ENCODE measurements around the gene ARHGAP33. TPM values are rescaled to one million over a fixed set of nuclear protein-coding genes. Genes with fewer than 3 reads are reported as not detected.

The ARHGAP33 gene
- total and polyA plus RNA-seq, 10 of the 15 experiments (the other 5 are each of a cell fraction or from before 2014, with no cell fraction given): 0.05 to 22.9 (median 2.3) TPM; not detected in 1

DNA sequence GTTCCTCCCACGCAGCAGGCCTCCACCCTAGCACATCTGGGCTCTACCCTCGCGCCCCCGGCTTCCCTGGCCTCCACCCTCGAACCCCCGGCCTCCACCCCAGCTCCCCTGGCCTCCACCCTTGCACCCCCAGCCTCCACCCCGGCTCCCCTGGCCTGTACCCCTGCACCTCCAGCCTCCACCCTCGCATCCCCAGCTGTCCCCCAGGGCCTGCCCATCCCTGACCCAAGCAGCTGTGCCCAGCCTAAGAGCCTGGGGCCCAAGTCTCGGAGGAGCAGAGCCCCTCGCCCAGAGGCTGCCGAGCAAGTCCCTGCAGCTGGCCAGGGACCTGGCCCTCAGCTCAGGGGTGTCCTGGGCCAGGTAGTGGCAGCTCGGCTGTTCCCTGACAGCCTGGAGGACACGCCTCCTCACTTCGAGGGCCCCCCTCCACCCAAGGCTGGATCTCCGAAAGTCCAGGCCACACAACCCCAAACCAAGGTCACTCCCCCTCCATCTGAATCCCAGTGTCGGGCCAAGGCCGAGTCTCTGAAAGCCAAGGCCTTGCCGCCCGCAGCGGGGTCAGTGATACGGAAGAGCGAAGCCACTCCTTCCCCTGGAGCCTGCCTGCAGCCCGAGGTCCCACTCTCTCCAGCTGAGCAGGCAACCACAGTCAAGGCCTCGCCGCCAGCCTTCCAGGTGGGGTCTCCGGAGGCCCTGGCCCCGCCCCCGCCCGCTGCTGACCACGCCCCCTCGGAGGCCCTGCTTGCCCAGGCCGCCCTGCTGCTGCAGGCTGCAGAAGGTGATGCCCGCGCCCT is 7.9 kb upstream of the ARHGAP33 start:
- Histone ChIP-seq H3K9ac (ENCODE audit: control insufficient read depth, insufficient read depth, low read length) (no peak overlapping the region), H3K4me1 (ENCODE audit: control insufficient read depth, insufficient read depth, low read length) (no peaks in the 10 kb centered on the region), H3K79me2 (ENCODE audit: control insufficient read depth, insufficient read depth, low read length) (no peaks in the 10 kb centered on the region), H3K4me3 (no peak overlapping the region), H3K4me2 (ENCODE audit: control insufficient read depth, insufficient read depth) (no peak overlapping the region), H4K20me1 (ENCODE audit: control insufficient read depth, insufficient read depth) (no peaks in the 10 kb centered on the region), H3K27me3 (replicated peaks in 1 of 2; ENCODE audit: control insufficient read depth in 2 of 2, insufficient read depth in 2 of 2, low read length in 1 of 2) (no peaks in the 10 kb centered on the region), H2AFZ (ENCODE audit: control insufficient read depth, low read depth, low read length) (no peak overlapping the region), H3K36me3 (ENCODE audit: control insufficient read depth in 2 of 2, insufficient read depth in 2 of 2, low read length in 1 of 2) (peaks cover 0 to 6% of the 10 kb centered on the region in 2 experiments; a peak in 2 of 4 replicates), H3K9me3 (replicated peaks; ENCODE audit: control insufficient read depth, insufficient read depth, low read length) (no peaks in the 10 kb centered on the region), H3K27ac (ENCODE audit: control insufficient read depth, insufficient read depth) (no peak overlapping the region)
- no peak for TF ChIP-seq ETV6 (conservative IDR thresholded peaks at IDR 0.05 in 1 of 2, IDR thresholded peaks at IDR 0.05 in 1 of 2; ENCODE audit: borderline replicate concordance in 1 of 2, low read depth in 1 of 2)
- no peak for TF ChIP-seq CREB1 (IDR thresholded peaks at IDR 0.05; ENCODE audit: low read depth)
- TF ChIP-seq, protein P1, sequence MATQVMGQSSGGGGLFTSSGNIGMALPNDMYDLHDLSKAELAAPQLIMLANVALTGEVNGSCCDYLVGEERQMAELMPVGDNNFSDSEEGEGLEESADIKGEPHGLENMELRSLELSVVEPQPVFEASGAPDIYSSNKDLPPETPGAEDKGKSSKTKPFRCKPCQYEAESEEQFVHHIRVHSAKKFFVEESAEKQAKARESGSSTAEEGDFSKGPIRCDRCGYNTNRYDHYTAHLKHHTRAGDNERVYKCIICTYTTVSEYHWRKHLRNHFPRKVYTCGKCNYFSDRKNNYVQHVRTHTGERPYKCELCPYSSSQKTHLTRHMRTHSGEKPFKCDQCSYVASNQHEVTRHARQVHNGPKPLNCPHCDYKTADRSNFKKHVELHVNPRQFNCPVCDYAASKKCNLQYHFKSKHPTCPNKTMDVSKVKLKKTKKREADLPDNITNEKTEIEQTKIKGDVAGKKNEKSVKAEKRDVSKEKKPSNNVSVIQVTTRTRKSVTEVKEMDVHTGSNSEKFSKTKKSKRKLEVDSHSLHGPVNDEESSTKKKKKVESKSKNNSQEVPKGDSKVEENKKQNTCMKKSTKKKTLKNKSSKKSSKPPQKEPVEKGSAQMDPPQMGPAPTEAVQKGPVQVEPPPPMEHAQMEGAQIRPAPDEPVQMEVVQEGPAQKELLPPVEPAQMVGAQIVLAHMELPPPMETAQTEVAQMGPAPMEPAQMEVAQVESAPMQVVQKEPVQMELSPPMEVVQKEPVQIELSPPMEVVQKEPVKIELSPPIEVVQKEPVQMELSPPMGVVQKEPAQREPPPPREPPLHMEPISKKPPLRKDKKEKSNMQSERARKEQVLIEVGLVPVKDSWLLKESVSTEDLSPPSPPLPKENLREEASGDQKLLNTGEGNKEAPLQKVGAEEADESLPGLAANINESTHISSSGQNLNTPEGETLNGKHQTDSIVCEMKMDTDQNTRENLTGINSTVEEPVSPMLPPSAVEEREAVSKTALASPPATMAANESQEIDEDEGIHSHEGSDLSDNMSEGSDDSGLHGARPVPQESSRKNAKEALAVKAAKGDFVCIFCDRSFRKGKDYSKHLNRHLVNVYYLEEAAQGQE (IDR thresholded peaks at IDR 0.05; ENCODE audit: low read depth, low read length): no peak
- no peak for TF ChIP-seq SUZ12 (IDR thresholded peaks at IDR 0.05; ENCODE audit: unreplicated experiment)
- TF ChIP-seq, protein P2, sequence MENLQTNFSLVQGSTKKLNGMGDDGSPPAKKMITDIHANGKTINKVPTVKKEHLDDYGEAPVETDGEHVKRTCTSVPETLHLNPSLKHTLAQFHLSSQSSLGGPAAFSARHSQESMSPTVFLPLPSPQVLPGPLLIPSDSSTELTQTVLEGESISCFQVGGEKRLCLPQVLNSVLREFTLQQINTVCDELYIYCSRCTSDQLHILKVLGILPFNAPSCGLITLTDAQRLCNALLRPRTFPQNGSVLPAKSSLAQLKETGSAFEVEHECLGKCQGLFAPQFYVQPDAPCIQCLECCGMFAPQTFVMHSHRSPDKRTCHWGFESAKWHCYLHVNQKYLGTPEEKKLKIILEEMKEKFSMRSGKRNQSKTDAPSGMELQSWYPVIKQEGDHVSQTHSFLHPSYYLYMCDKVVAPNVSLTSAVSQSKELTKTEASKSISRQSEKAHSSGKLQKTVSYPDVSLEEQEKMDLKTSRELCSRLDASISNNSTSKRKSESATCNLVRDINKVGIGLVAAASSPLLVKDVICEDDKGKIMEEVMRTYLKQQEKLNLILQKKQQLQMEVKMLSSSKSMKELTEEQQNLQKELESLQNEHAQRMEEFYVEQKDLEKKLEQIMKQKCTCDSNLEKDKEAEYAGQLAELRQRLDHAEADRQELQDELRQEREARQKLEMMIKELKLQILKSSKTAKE (IDR thresholded peaks at IDR 0.05; ENCODE audit: low read depth, poor library complexity, severe bottlenecking): no peak
- TF ChIP-seq KDM1A (IDR thresholded peaks at IDR 0.05; ENCODE audit: borderline replicate concordance): no peak
- TF ChIP-seq YBX1 (IDR thresholded peaks at IDR 0.05): no peak
- no peak for TF ChIP-seq ZBED1 (IDR thresholded peaks at IDR 0.05; ENCODE audit: borderline replicate concordance)
- no peak for TF ChIP-seq SRF (IDR thresholded peaks at IDR 0.05; ENCODE audit: low read depth in 2 of 2, low read length in 2 of 2)
- TF ChIP-seq KAT2A (conservative IDR thresholded peaks at IDR 0.05; ENCODE audit: control insufficient read depth, low read depth, low read length): no peak
- no peak for TF ChIP-seq STAT1 (conservative IDR thresholded peaks at IDR 0.05)
- TF ChIP-seq HDGF (IDR thresholded peaks at IDR 0.05): no peak
- TF ChIP-seq TAF1 (IDR thresholded peaks at IDR 0.05; ENCODE audit: borderline replicate concordance, low read depth, low read length): no peak
- TF ChIP-seq, protein P3, sequence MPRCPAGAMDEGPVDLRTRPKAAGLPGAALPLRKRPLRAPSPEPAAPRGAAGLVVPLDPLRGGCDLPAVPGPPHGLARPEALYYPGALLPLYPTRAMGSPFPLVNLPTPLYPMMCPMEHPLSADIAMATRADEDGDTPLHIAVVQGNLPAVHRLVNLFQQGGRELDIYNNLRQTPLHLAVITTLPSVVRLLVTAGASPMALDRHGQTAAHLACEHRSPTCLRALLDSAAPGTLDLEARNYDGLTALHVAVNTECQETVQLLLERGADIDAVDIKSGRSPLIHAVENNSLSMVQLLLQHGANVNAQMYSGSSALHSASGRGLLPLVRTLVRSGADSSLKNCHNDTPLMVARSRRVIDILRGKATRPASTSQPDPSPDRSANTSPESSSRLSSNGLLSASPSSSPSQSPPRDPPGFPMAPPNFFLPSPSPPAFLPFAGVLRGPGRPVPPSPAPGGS (IDR thresholded peaks at IDR 0.05; ENCODE audit: borderline replicate concordance, insufficient read depth, low read depth, low read length, poor library complexity, severe bottlenecking): no peak
- no peak for TF ChIP-seq SMARCA5 (IDR thresholded peaks at IDR 0.05)
- FAIRE-seq: no peak
- ChIA-PET CTCF (no interaction called here), SMC1A (ENCODE audit: uncharacterized antibody, unreplicated experiment) (no interaction called here), POLR2A (no interaction called here), RAD21 (ENCODE audit: unreplicated experiment) (no interaction called here)
- no TSS peak for BruUV-seq (replicated peaks)
- ATAC-seq: no peak
- DNase-seq (ENCODE audit: low read depth, low spot score): no peak
- 43% methylated on average over 32 of the region's 34 CpGs for WGBS (ENCODE audit: insufficient coverage, insufficient replicate concordance, low lambda C conversion rate, missing lambda C conversion rate)
- in situ Hi-C loops (cut with MboI) (no loop called here), intact Hi-C loops (cut with micrococcal nuclease; ENCODE audit: unreplicated experiment) (no loop called here)
